K562 (cell line): ENCODE data around the gene YAE1. TPM values are rescaled to one million over a fixed set of nuclear protein-coding genes. Genes with fewer than 3 reads are reported as not detected.

ENCODE experiments used
- ATAC-seq: fragments of 200-7000 bp; cut with Tn5 transposase; 3 replicates; pipeline ENCODE4 v1.9.1; 2020; ENCODE audit warnings: moderate library complexity
- BruUV-seq: library from RNA; stranded (reverse); fragments of 400-500 nt; replicated peaks from 2 replicates; lab custom pipeline; 2021; lab: Mats Ljungman, UMichigan
- CTCF ChIA-PET: fragments of 300-600 bp; formaldehyde crosslinking; extraction: SDS; loops from one replicate; lab custom pipeline; 2021; ENCODE audit warnings: low intra/inter-chr PET ratio; lab: Yijun Ruan, JAX
- POLR2A ChIA-PET: fragments of 300-600, 350-650 bp; sonication (Branson Sonifier 250); formaldehyde crosslinking; extraction: SDS; loops from one replicate; lab custom pipeline; 2021; ENCODE audit warnings: antibody characterized with exemption, inconsistent platforms; lab: Yijun Ruan, JAX
- DNase-seq, 4 experiments: peaks; one replicate each; pipeline versions ENCODE4 v3.0.0 to v3.0.0-alpha.2; 2011 to 2018; ENCODE audit warnings: low spot score in 3 of 4, mixed read lengths in 3 of 4; ENCODE audit errors: extremely low read depth in 1 of 4
- FAIRE-seq: peaks from 2 replicates; lab custom pipeline; 2011; peaks lifted over from hg19 to GRCh38; lab: Jason Lieb, UNC
- H2AFZ ChIP-seq: 2 replicates; pipeline ENCODE4 v1.6.0; 2011; ENCODE audit warnings: low read depth, low read length, control low read depth, inconsistent platforms
- H3K27ac ChIP-seq: fragments of 200-600 bp; 3 replicates; pipeline ENCODE4 v1.8.0; 2011; ENCODE audit warnings: low read depth, mild to moderate bottlenecking, control low read depth, inconsistent platforms, low read length, moderate library complexity, mixed read lengths; ENCODE audit errors: extremely low read depth
- H3K27me3 ChIP-seq, 2 experiments: fragments of 300-600 bp in 1 of 2; 2 replicates in 1 of 2; 3 replicates in 1 of 2; pipeline versions ENCODE4 v1.6.0 to v1.8.0; 2011; ENCODE audit warnings: inconsistent platforms in 2 of 2, low read length in 2 of 2, mild to moderate bottlenecking in 1 of 2, mixed read lengths in 1 of 2, moderate library complexity in 1 of 2; ENCODE audit not compliant: control insufficient read depth in 2 of 2, insufficient read depth in 2 of 2
- H3K36me3 ChIP-seq: fragments of 300-600 bp; 3 replicates; pipeline ENCODE4 v1.8.0; 2011; ENCODE audit warnings: mild to moderate bottlenecking, low read length, inconsistent platforms; ENCODE audit not compliant: control insufficient read depth, insufficient read depth
- H3K4me1 ChIP-seq, 2 experiments: fragments of 200-600 bp in 1 of 2; replicated peaks in 1 of 2; 2 replicates in 1 of 2; 3 replicates in 1 of 2; pipeline versions ENCODE4 v1.5.1 to v1.8.0; 2011; ENCODE audit warnings: inconsistent platforms in 2 of 2, low read length in 2 of 2, mild to moderate bottlenecking in 1 of 2, mixed read lengths in 1 of 2, moderate library complexity in 1 of 2; ENCODE audit not compliant: control insufficient read depth in 2 of 2, insufficient read depth in 2 of 2
- H3K4me2 ChIP-seq: 2 replicates; pipeline ENCODE4 v1.6.1; 2011; ENCODE audit warnings: low read length, control low read depth, inconsistent platforms, mixed read lengths; ENCODE audit not compliant: insufficient read depth
- H3K4me3 ChIP-seq: fragments of 200-600 bp; sonication (generic), shearing (Covaris generic); 2 replicates; pipeline ENCODE4 v1.5.1; 2016; ENCODE audit warnings: control low read depth, inconsistent platforms
- H3K79me2 ChIP-seq: fragments of 200-600 bp; 3 replicates; pipeline ENCODE4 v1.8.0; 2011; ENCODE audit warnings: low read length, inconsistent platforms; ENCODE audit not compliant: control insufficient read depth, insufficient read depth
- H3K9ac ChIP-seq, 2 experiments: 2 replicates each; pipeline versions ENCODE4 v1.6.0 to v1.6.1; 2011; ENCODE audit warnings: low read depth in 2 of 2, low read length in 2 of 2, control low read depth in 1 of 2, inconsistent platforms in 1 of 2, mild to moderate bottlenecking in 1 of 2, mixed read lengths in 1 of 2; ENCODE audit not compliant: insufficient read depth in 1 of 2
- H3K9me1 ChIP-seq: one replicate; pipeline ENCODE4 v1.6.0; 2011; ENCODE audit warnings: inconsistent platforms, mild to moderate bottlenecking, low read length, moderate library complexity; ENCODE audit not compliant: control insufficient read depth, insufficient read depth
- H3K9me3 ChIP-seq: replicated peaks from 2 replicates; pipeline ENCODE4 v1.5.1; 2011; ENCODE audit warnings: low read depth, low read length, inconsistent platforms; ENCODE audit not compliant: control insufficient read depth, insufficient read depth
- H4K20me1 ChIP-seq: replicated peaks from 2 replicates; pipeline ENCODE4 v1.6.1; 2011; ENCODE audit warnings: low read length, inconsistent platforms, mixed read lengths; ENCODE audit not compliant: control insufficient read depth, insufficient read depth
- EP300 ChIP-seq: IDR thresholded peaks from 2 replicates; pipeline ENCODE4 v1.6.1; 2012; ENCODE audit warnings: low read length, improper control_type of control experiment
- HMGXB4 ChIP-seq: sonication (generic); formaldehyde crosslinking; IDR thresholded peaks from 2 replicates; pipeline ENCODE4 v1.8.1; 2023; ENCODE audit warnings: mild to moderate bottlenecking, missing genetic modification reagents
- HNRNPL ChIP-seq: fragments of 200-400 bp; formaldehyde crosslinking; IDR thresholded peaks from 2 replicates; pipeline ENCODE4 v1.6.1; 2017; ENCODE audit warnings: low read depth, mild to moderate bottlenecking, low read length
- KAT8 ChIP-seq: fragments of 450-650 bp; IDR thresholded peaks from 2 replicates; pipeline ENCODE4 v1.6.1; 2016; ENCODE audit warnings: low read depth, mild to moderate bottlenecking
- MAFK ChIP-seq: IDR thresholded peaks from 2 replicates; pipeline ENCODE4 v1.6.1; 2011; ENCODE audit warnings: low read length, improper control_type of control experiment
- MLX ChIP-seq, 2 experiments: fragments of 450-650 bp in 1 of 2; sonication (generic) in 1 of 2; formaldehyde crosslinking; conservative IDR thresholded peaks; 2 replicates each; pipeline versions ENCODE4 v1.4.0 to v1.8.1; 2020 to 2022; ENCODE audit warnings: mild to moderate bottlenecking in 1 of 2, missing genetic modification reagents in 1 of 2
- NCOA4 ChIP-seq: fragments of 450-650 bp; IDR thresholded peaks from 2 replicates; pipeline ENCODE4 v1.6.1; 2018; ENCODE audit warnings: mild to moderate bottlenecking; ENCODE audit not compliant: partially characterized antibody
- PTBP1 ChIP-seq: fragments of 200-400 bp; formaldehyde crosslinking; IDR thresholded peaks from 2 replicates; pipeline ENCODE4 v1.6.1; 2017; ENCODE audit warnings: low read depth, low read length
- RB1 ChIP-seq: fragments of 450-650 bp; IDR thresholded peaks from 2 replicates; pipeline ENCODE4 v1.6.1; 2017; ENCODE audit warnings: low read depth, mild to moderate bottlenecking
- RBM14 ChIP-seq: fragments of 200-400 bp; formaldehyde crosslinking; IDR thresholded peaks from 2 replicates; pipeline ENCODE4 v1.6.1; 2018; ENCODE audit warnings: low read depth, mild to moderate bottlenecking, low read length, moderate library complexity, borderline replicate concordance; ENCODE audit not compliant: insufficient read depth
- SMAD3 ChIP-seq: fragments of 450-650 bp; formaldehyde crosslinking; conservative IDR thresholded peaks from 2 replicates; pipeline ENCODE4 v1.4.0; 2020; ENCODE audit warnings: mild to moderate bottlenecking
- SP1 ChIP-seq: sonication (generic); formaldehyde crosslinking; IDR thresholded peaks from 2 replicates; pipeline ENCODE4 v1.8.1; 2022; ENCODE audit warnings: mild to moderate bottlenecking, missing genetic modification reagents
- TEAD2 ChIP-seq: fragments of 450-650 bp; IDR thresholded peaks from 2 replicates; pipeline ENCODE4 v1.6.1; 2016; ENCODE audit warnings: missing genetic modification characterization, control low read depth, missing compliant biosample characterization
- ZBTB1 ChIP-seq: sonication (generic); formaldehyde crosslinking; IDR thresholded peaks from 2 replicates; pipeline ENCODE4 v1.8.1; 2023; ENCODE audit warnings: missing genetic modification reagents, low read depth, mild to moderate bottlenecking, borderline replicate concordance
- ZNF239 ChIP-seq: fragments of 250-450 bp; sonication (Bioruptor Pico); IDR thresholded peaks from 2 replicates; pipeline ENCODE4 v1.4.0; 2020; ENCODE audit warnings: mild to moderate bottlenecking
- ZNF436 ChIP-seq: fragments of 250-450, 450-650 bp; sonication (Bioruptor Pico); formaldehyde crosslinking; IDR thresholded peaks from 2 replicates; pipeline ENCODE4 v1.7.0; 2020; ENCODE audit warnings: mild to moderate bottlenecking
- ZNF551 ChIP-seq: fragments of 250-450 bp; sonication (Bioruptor Pico); IDR thresholded peaks from 2 replicates; pipeline ENCODE4 v1.5.0; 2021; ENCODE audit warnings: mild to moderate bottlenecking, moderate library complexity
- ZNF75A ChIP-seq: fragments of 450-650 bp; formaldehyde crosslinking; IDR thresholded peaks from 2 replicates; pipeline ENCODE4 v1.4.0; 2020; ENCODE audit warnings: mild to moderate bottlenecking
- WGBS: fragments of 100-300 bp; shearing (Covaris generic); methylation state at CpG from one replicate; pipeline ENCODE4 v1.1.6; 2016; ENCODE audit warnings: low coverage, mixed read lengths; ENCODE audit not compliant: insufficient coverage; ENCODE audit errors: missing lambda C conversion rate; 5-methylcytosine and 5-hydroxymethylcytosine counted together
- in situ Hi-C: fragments of 300-500 bp; cut with MboI; formaldehyde crosslinking; loops from 4 replicates; pipeline ENCODE4 v1.15.0; 2018; ENCODE audit warnings: inconsistent platforms, mixed read lengths
- intact Hi-C: fragments of 100-400 bp; cut with micrococcal nuclease; formaldehyde crosslinking; loops from 2 replicates; pipeline ENCODE4 v1.14.2; 2022
- polyA plus RNA-seq, 8 experiments: library from polyadenylated mRNA; depleted of rRNA in 4 of 8; stranded (reverse) in 5 of 8; unstranded in 3 of 8; fragments of >200 nt; fragmentation: Nextera tagmentation in 2 of 8; fragmentation: Illumina TruSeq in 1 of 8; extraction: Ambion mirVana in 2 of 8; extraction: Trizol in 1 of 8; gene quantifications; 2 replicates each; pipeline versions ENCODE4 v1.2.1 to v1.2.3, GENCODE V29; 2011 to 2014; ENCODE audit warnings: inconsistent platforms in 1 of 8, missing spikeins in 1 of 8
- total RNA-seq, 7 experiments: library from RNA; depleted of rRNA in 6 of 7; stranded (reverse); fragments of >200 nt in 6 of 7; fragmentation: Illumina TruSeq in 2 of 7; extraction: Trizol in 2 of 7; gene quantifications; 2 replicates each; pipeline versions ENCODE4 v1.2.1 to v1.2.3, GENCODE V29; 2011 to 2021; ENCODE audit warnings: low replicate concordance in 1 of 7

Gene YAE1
- total and polyA plus RNA-seq, 9 of the 15 experiments (the other 6 are each of a cell fraction or from before 2014, with no cell fraction given) = 15.2 to 63.4 (median 30.1) TPM

GRCh38 chr7:39609935-39610263 lies 43.7 kb downstream of the YAE1 start (continued):
- TF ChIP-seq ZBTB1 (CRISPR knock-in tag) = no peak
- no peak for TF ChIP-seq HMGXB4 (CRISPR knock-in tag)
- TF ChIP-seq HNRNPL = no peak
- TF ChIP-seq ZNF75A = no peak
- TF ChIP-seq ZNF239 (CRISPR knock-in tag) = no peak
- no peak for TF ChIP-seq SP1 (CRISPR knock-in tag)

GRCh38 chr7:39613577-39613976 lies 47.4 kb downstream of the YAE1 start:
- no peak overlapping the region for H3K4me3 ChIP-seq
- H3K27ac ChIP-seq = no peak overlapping the region
- H3K9me1 ChIP-seq = no peaks in the 10 kb centered on the region
- H3K9me3 ChIP-seq = no peaks in the 10 kb centered on the region
- H3K79me2 ChIP-seq = no peaks in the 10 kb centered on the region
- intact Hi-C loops = no loop called here
- no TSS peak for BruUV-seq
- no peak overlapping the region for H3K4me2 ChIP-seq
- DNase-seq (no peak), FAIRE-seq (no peak), ATAC-seq (no peak)
- ChIA-PET POLR2A (interaction anchor here (1.1 to 2.0 kb wide), 2 partner anchors 9 to 34 kb away, joined by 3 to 10 read pairs; partner anchors contain the start of gene RALA), CTCF (no interaction called here)
- no peak for TF ChIP-seq MLX (CRISPR knock-in tag; conservative IDR thresholded peaks at IDR 0.05)
- TF ChIP-seq ZNF436 (CRISPR knock-in tag) = no peak
- TF ChIP-seq TEAD2 (tag) = no peak
- TF ChIP-seq MAFK = no peak
- no peak for TF ChIP-seq RBM14
- no peak for TF ChIP-seq KAT8
- TF ChIP-seq RB1 = no peak
- TF ChIP-seq EP300 = no peak
- no peak for TF ChIP-seq ZNF551 (CRISPR knock-in tag)
- TF ChIP-seq PTBP1 = no peak
- TF ChIP-seq SMAD3 = no peak
- TF ChIP-seq NCOA4 = no peak
- in situ Hi-C loops = no loop called here
- no peaks in the 10 kb centered on the region for H4K20me1 ChIP-seq
- H2AFZ ChIP-seq = peak overlapping the region; percentile 87
- WGBS = 52% methylated on average over 3 of the region's 4 CpGs
- H3K4me1 ChIP-seq = peaks cover 0 to 6% of the 10 kb centered on the region in 2 experiments; a peak in 2 of 5 replicates
- no peaks in the 10 kb centered on the region for H3K36me3 ChIP-seq
- no peaks in the 10 kb centered on the region for H3K27me3 ChIP-seq
- no peak overlapping the region for H3K9ac ChIP-seq
